Tibial nerve (tissue), 4 donors: ENCODE data around the gene SNU13. TPM values are rescaled to one million over a fixed set of nuclear protein-coding genes. Genes with fewer than 3 reads are reported as not detected.
A peak's percentile ranks its signal among the peaks of the same experiment; 100 is the strongest.

ENCODE experiments used
- DNase-seq, 2 donors: peaks; one replicate each; pipeline ENCODE4 v3.0.0-alpha.2; 2019; ENCODE audit warnings: low spot score in 2 of 2
- H3K27ac ChIP-seq, 4 donors: fragments of 200-600 bp; sonication (generic) in 3 of 4; one replicate each; pipeline ENCODE4 v1.5.1; 2017 to 2019; ENCODE audit warnings: mild to moderate bottlenecking in 1 of 4
- H3K27me3 ChIP-seq, 2 donors: fragments of 200-600 bp; sonication (generic) in 1 of 2; one replicate each; pipeline versions ENCODE4 v1.5.1 to v1.6.0; 2017 to 2019
- H3K36me3 ChIP-seq, 3 donors: fragments of 200-600 bp; sonication (generic); one replicate each; pipeline ENCODE4 v1.5.1; 2018 to 2019
- H3K4me1 ChIP-seq, 4 donors: fragments of 200-600 bp; sonication (generic) in 3 of 4; one replicate each; pipeline ENCODE4 v1.5.1; 2017 to 2019
- H3K4me3 ChIP-seq, 4 donors: fragments of 200-600 bp; sonication (generic) in 3 of 4; one replicate each; pipeline ENCODE4 v1.5.1; 2017 to 2019; ENCODE audit warnings: mild to moderate bottlenecking in 1 of 4, moderate library complexity in 1 of 4
- H3K9me3 ChIP-seq, 4 donors: fragments of 200-600 bp; sonication (generic) in 3 of 4; one replicate each; pipeline ENCODE4 v1.5.1; 2017 to 2019
- CTCF ChIP-seq, 5 experiments: fragments of 200-600 bp in 3 of 5; fragments of 450-650 bp in 2 of 5; sonication (generic) in 3 of 5; IDR thresholded peaks; one replicate each; pipeline ENCODE4 v1.5.1; 2016 to 2019; ENCODE audit warnings: antibody characterized with exemption in 5 of 5, mild to moderate bottlenecking in 3 of 5, moderate library complexity in 2 of 5
- EP300 ChIP-seq, 2 donors: sonication (generic); formaldehyde crosslinking; IDR thresholded peaks; one replicate each; pipeline ENCODE4 v1.6.1; 2017; ENCODE audit warnings: antibody characterized with exemption in 2 of 2, mild to moderate bottlenecking in 1 of 2
- POLR2A ChIP-seq, 2 donors: fragments of 450-650 bp; IDR thresholded peaks; one replicate each; pipeline ENCODE4 v1.6.1; 2017; ENCODE audit warnings: antibody characterized with exemption in 2 of 2, mild to moderate bottlenecking in 2 of 2, moderate library complexity in 2 of 2
- WGBS, 2 donors: methylation state at CpG; one replicate each; pipeline ENCODE4 v1.1.5; 2018; 5-methylcytosine and 5-hydroxymethylcytosine counted together
- total RNA-seq, 4 donors: library from RNA; depleted of rRNA; stranded (reverse); fragments of >200 nt; gene quantifications; one replicate each; pipeline ENCODE4 v1.1.0, GENCODE V29; 2016

Gene SNU13
- total RNA-seq, 4 donors from 2014 or later: 66.3 to 104 (median 90.6) TPM

GRCh38 chr22:41684194-41684593 lies 4.5 kb downstream of the SNU13 start:
- DNase-seq: no peak
- Histone ChIP-seq H3K27me3 (no peaks in the 10 kb centered on the region), H3K9me3 (no peaks in the 10 kb centered on the region), H3K4me1 (peaks cover 0 to 33% (median 10%) of the 10 kb centered on the region in 4 donors), H3K36me3 (peaks cover 0 to 24% (median 7%) of the 10 kb centered on the region in 3 donors), H3K4me3 (no peak overlapping the region), H3K27ac (no peak overlapping the region)
- no peak for TF ChIP-seq EP300 (IDR thresholded peaks at IDR 0.05)
- no peak for TF ChIP-seq POLR2A (IDR thresholded peaks at IDR 0.05)
- no peak for TF ChIP-seq CTCF (IDR thresholded peaks at IDR 0.05)
- WGBS, 2 donors: 78 to 83% methylated on average over 4 of the region's 4 CpGs

- TF ChIP-seq POLR2A (IDR thresholded peaks at IDR 0.05) (no peak), EP300 (IDR thresholded peaks at IDR 0.05) (no peak), CTCF (IDR thresholded peaks at IDR 0.05) (no peak)
- H3K9me3 ChIP-seq: no peaks in the 10 kb centered on the region
- no peak for DNase-seq
- H3K4me1 ChIP-seq: peaks cover 0 to 33% (median 10%) of the 10 kb centered on the region in 4 donors
- H3K4me3 ChIP-seq: no peak overlapping the region
- no peak overlapping the region for H3K27ac ChIP-seq
- H3K27me3 ChIP-seq: no peaks in the 10 kb centered on the region
- peaks cover 0 to 30% (median 7%) of the 10 kb centered on the region in 3 donors for H3K36me3 ChIP-seq
- 80 to 86% methylated on average over 3 of the region's 3 CpGs for WGBS, 2 donors
Measured at GRCh38 chr22:41683616-41684015, 5.1 kb downstream of the SNU13 start.

GRCh38 chr22:41683052-41683451 lies 5.6 kb downstream of the SNU13 start:
- peaks cover 0 to 33% (median 10%) of the 10 kb centered on the region in 4 donors for H3K4me1 ChIP-seq
- H3K36me3 ChIP-seq: peaks cover 0 to 35% (median 7%) of the 10 kb centered on the region in 3 donors
- no peak for TF ChIP-seq CTCF (IDR thresholded peaks at IDR 0.05)
- no peak for TF ChIP-seq POLR2A (IDR thresholded peaks at IDR 0.05)
- TF ChIP-seq EP300 (IDR thresholded peaks at IDR 0.05): no peak
- H3K4me3 ChIP-seq: peak overlapping the region; percentile 43 to 62 (median 52)
- H3K9me3 ChIP-seq: no peaks in the 10 kb centered on the region
- 90 to 92% methylated on average over 9 of the region's 9 CpGs for WGBS, 2 donors
- H3K27me3 ChIP-seq: no peaks in the 10 kb centered on the region
- H3K27ac ChIP-seq: peak overlapping the region in 3 of 4 donors; percentile 87 to 92 (median 90)
- no peak for DNase-seq

- peaks cover 0 to 25% (median 4%) of the 10 kb centered on the region in 4 donors for H3K4me1 ChIP-seq
- H3K36me3 ChIP-seq: peaks cover 0 to 43% (median 7%) of the 10 kb centered on the region in 3 donors
- TF ChIP-seq EP300 (IDR thresholded peaks at IDR 0.05) (peak; percentile 65 to 96), CTCF (IDR thresholded peaks at IDR 0.05) (no peak), POLR2A (IDR thresholded peaks at IDR 0.05) (peak; percentile 71 to 85)
- peak; percentile 72 to 82 for DNase-seq
- H3K27me3 ChIP-seq: no peaks in the 10 kb centered on the region
- H3K27ac ChIP-seq: peak overlapping the region; percentile 75 to 92 (median 88)
- no peaks in the 10 kb centered on the region for H3K9me3 ChIP-seq
- 36 to 41% methylated on average over 48 to 50 of the region's 50 CpGs for WGBS, 2 donors
- H3K4me3 ChIP-seq: peak overlapping the region; percentile 43 to 62 (median 52)
Measured at GRCh38 chr22:41682033-41682807, 6.4 kb downstream of the SNU13 start.

- WGBS, 2 donors: 58 to 63% methylated on average over 14 of the region's 14 CpGs
- TF ChIP-seq CTCF (IDR thresholded peaks at IDR 0.05): no peak
- TF ChIP-seq POLR2A (IDR thresholded peaks at IDR 0.05): no peak
- no peak for TF ChIP-seq EP300 (IDR thresholded peaks at IDR 0.05)
- no peak for DNase-seq
- Histone ChIP-seq H3K27ac (peak overlapping the region in 2 of 4 donors; percentile 87 to 90), H3K36me3 (peaks cover 0 to 46% (median 7%) of the 10 kb centered on the region in 3 donors), H3K4me1 (peaks cover 0 to 19% (median 0%) of the 10 kb centered on the region in 4 donors), H3K9me3 (no peaks in the 10 kb centered on the region), H3K4me3 (peak overlapping the region; percentile 43 to 62 (median 52)), H3K27me3 (no peaks in the 10 kb centered on the region)
Measured at GRCh38 chr22:41681616-41682015, 7.1 kb downstream of the SNU13 start.
